ENCODE measurements around the gene AMZ1.
"Not testable (repeated sequence)": the region's sequence is repeated elsewhere in the genome, so short reads cannot be mapped to it uniquely, and the experiment has no call there.

Gene AMZ1

DNA sequence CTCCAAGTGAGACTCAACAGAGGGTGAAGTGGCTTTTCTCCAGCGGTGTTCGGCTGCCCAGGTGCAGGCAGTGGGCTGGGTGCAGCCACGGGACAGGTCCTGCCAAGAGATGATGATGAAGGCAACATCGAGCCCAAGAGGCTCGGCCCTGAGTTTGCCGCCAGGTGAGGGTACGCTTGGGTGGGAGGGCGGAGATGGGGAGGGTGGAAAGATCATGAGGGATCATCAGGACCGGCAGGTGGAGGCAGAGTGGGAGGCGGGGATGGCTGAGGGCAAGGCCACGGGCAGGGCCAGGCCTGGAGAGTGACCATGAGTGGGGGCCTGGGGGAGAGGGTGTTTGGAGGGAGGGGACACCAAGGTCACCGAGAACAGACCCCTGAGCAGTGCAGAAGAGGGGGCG is 17.8 kb upstream of the AMZ1 start:
- no peak for DNase-seq

DNA sequence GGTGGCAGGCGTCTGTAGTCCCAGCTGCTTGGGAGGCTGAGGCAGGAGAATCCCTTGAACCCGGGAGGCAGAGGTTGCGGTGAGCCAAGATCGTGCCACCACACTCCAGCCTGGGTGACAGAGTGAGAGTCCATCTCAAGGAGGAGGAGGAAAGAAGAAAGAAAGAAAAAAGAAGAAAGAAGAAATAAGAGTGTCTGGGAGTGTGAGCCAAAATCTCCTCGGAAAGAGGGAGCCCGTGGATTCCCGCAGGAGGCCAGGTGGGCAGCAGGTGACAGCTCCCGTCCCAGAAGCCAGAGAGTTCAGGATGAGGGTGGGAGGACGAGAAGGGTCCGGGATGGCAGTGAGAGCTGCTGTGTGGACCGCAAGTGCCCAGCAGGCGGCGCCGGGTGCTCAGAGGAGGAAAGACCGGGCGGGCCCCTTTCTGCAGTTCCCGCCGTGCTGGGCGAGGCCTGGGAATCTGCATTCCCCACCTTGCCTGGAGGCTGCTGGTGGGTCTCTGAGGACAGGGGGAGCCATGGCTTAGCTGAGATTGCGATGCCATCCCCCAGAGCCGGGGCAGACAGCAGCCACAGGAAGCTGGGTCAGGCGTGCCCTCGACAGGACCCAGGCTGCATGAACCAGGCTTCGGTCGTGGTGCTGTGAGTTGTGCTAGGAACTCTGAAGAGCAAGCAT is 17.1 kb upstream of the AMZ1 start:
- DNase-seq = peak; percentile 64 to 71

DNA sequence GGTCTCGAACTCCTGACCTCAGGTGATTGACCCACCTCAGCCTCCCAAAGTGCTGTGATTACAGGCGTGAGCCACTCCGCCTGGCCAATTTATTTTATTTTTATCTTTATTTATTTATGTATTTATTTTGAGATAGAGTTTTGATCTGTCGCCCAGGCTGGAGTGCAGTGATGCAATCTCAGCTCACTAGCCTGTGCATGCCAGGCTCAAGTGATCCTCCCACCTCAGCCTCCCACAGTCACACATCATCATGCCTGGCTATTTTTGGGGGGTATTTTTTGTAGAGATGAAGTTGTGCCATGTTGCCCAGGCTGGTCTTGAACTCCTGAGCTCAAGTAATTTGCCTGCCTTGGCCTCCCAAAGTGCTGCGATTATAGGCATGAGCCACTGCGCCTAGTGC is 14.8 kb upstream of the AMZ1 start:
- DNase-seq = not testable (repeated sequence)

DNA sequence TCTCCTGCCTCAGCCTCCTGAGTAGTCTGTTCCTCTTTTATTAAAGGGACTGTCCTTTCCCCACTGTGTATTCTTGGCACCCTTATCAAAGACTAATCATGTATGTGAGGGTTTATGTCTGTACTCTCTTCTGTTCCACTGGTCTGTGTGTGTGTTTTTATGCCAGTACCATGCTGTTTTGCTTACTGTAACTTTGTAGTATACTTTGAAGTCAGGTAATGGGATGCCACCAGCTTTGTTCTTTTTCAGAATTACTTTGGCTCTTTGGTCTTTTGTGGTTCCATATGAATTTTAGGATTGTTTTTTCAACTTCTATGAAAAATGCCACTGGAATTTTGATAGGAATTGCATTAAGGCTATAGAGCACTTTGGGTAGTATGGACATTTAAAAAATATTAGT is 14.1 kb upstream of the AMZ1 start:
- no peak for DNase-seq

DNA sequence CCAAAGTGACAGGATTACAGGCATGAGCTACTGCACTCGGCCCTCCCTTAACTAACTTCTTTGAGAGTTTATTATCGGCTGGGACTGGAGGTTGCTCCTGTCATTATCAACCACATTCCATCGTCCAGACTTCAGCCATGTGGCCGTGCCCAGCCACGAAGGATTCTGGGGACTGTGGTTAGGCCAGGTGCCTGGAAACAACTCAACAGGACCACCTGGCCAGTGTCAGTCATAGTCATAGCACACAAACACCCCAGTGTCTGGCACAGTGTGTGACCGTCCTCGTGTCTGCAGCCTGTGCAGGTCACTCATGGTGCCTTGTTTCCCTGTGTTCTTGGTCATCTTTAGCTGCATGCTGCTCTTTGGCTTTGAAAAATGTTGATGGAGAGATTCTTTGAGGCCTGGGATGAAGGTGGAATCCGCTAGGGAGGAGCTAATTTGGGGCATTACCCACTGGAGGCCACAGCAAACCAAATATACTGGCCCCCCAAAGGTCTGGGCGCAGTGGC is 12.7 kb upstream of the AMZ1 start:
- DNase-seq = no peak

DNA sequence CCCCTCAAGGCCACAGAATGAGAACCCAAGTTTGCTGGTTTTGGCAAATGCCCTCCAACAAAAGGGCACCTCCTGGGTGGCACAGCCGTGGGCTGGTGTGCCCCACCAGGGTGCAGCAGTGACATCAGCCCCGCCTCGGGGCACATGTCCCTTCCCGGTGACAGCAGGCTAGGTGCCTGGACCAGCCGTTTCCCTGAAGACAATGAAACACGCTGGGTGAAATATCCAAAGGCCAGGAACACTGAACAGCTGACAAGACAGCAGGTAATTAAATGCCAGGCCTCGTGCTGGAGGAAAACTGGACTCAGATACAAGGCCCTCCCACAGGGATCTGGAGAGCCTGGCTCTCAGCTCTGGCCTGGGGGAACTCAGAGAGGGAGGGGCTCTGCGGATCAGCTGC is 11.4 kb upstream of the AMZ1 start:
- DNase-seq = not testable (repeated sequence)

DNA sequence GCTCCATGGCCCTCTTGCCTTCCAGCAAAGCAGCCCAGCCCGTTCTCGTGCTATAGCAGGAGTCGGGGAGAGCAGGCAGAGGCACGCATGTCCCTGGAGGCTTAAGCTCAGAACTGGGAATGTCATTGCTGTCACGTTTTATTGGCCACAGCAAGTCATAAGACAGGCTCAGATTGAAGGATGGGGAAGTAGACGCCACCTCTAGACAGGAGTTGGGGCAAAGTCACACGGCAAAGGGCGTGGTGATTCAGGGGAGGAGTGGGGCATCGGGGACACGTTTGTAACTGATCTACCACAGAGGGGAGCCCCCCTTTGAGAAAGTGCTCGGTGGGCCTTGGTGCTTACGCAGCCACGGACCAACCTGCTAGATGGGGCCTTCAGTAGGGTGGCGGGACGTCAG is 9.5 kb upstream of the AMZ1 start:
- not testable (repeated sequence) for DNase-seq

DNA sequence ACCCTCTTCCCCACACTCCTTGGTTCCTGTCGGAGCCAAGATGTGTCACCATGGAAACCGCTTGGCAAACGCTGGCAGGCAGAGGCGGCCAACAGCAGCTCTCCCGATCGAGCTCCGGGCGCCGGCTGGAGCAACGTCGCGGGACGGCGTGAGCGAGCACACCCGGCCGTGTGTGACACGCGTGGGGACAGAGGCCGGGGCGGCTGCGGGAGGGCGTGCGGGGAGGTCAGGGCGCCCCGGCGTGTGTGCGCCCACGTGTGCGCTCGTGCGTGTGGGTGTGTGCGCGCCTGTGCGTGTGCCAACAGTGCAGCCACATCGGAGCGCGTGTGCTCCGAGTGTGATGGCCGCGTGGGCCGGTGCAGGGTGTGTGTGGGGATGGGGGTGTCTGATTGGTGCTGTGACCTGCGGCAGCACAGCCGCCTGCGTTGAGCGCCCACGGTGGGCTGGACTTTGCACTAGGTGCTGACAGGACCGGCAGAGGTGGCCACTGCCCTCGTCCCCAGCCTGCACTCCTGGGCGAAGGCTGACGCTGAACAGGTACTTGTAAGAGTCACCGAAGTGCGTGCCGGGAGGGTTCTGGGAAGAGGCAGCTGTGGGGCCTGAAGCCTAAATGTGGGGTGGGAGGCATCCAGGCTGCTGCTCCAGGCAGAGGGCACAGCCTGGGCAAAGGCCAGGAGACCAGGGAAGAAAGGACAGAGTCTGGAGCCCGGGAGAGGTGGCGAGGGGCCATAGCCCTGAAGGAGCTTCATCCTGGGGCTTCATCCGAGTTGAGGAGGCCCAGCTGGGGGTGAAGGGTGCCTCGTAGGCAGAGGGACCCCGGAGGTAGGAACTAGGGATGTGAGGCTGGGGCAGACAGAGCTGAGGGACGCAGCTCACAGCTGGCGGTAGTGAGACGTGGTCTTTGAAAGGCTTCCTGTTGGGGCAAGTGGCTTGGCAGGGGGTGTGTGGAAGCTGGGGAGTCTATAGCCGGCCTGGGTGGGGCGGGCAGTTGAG is 8.6 kb upstream of the AMZ1 start:
- not testable (repeated sequence) for DNase-seq

DNA sequence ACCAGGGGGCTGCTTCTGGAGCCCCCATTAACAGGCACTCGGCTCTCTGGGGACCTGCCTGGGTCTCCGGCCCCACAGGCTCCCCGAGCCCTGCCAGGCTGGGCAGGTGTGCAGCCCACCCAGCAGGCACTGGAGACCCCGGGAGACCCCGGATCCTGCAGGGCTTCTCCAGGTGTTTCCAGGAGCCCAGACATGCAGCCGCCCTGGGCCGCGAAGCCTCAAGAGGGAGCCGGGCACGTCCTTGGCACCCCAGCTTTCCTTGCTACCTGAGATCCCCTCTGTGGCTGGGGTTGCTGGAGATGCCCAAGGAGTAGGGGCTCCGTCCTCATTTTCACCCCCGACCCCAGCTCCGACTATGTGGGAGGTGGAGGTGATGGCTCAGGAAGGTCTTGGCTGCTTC is 7.7 kb upstream of the AMZ1 start:
- no peak for DNase-seq

DNA sequence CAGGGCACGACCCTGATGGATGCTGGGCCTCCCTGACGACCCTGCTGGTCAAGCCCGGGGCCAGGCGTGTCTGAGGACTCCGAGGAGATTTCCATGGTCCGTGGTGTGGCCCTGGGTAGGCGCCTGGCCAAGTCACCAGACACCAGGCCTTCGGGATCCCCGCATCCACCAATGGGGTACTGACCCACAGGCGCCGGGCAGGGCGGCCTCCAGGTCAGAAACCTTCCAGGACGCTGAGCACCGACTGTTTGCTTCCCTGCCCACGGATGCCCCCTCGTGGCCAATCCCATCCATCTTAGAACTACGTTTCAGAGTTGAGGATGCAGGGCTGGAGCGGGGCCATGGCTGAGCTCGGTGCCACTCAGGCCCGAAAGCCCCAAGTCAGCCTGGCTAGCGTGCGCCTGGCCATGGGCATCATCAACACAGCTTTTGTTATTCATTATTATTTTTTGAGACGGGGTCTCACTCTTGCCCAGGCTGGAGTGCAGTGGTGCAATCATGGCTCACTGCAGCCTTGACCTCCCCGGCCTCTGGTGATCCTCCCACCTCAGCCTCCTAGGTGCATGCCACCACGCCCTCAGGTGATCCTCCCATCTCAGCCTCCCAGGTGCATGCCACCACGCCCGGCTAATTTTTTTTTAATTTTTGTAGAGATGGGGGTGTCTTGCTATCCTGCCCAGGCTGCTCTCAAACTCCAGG is 7.1 kb upstream of the AMZ1 start:
- DNase-seq = peak; percentile 53 to 61

DNA sequence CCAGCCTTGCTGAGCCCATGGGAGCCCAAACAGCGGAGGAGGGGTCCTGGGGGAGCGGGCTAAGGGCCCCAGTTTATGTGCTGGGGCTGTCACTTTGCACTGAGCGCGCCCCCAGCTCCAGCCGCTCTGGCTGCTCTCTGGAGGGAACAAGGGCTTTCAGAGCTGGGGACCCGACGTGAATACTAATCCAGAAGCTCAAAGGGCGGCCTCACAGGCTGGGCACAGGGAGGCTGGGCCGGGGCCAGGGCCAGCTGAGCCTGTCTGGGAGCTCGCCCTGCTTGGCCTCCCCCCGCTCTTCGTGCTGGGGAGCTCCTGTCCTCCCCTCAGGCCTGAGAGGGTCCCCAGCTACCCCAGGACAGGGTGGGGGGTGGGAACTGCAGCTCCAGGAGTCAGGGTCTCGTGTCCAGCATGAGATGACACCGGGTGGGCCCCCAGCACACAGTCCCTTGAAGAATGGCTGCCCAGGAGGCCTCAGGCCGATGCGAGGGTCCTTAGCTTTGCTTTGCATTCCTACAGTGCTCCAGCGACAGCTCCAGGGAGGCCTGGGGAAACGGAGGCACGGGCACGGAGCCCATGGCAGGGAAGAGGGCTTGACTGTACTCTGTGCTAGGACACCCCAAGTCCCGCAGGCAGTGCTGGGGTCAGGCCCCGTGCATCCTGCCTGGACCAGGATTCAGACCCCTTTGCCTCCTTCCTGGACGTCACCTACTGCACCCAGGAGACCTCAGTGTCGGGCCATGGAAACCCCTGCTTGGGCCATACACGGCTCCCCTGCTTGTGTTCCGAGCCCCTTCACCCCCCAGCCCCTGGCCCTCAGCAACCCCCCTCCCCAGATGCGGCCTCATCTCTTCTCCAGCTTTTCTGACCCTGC is 5.8 kb upstream of the AMZ1 start:
- no peak for DNase-seq

DNA sequence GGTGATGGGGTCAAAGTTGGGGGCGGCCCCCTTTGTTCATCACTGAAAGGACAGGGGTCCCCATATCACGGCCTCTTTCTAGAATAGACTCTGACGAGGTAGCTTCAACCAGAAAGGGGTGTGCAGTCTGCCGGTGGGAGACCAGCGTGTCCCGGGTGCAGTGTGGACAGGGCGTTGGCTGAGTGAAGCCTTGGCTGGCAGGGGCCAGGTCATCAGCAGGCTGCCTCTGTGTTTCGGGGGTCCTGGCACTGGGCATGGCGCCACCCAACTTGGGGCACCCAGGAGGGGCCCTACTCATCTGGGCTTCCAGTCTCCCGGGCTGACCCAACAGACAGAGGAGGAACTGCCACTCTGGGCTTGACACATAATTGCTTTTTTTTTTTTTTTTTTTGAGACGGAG is 3.5 kb upstream of the AMZ1 start:
- DNase-seq = no peak

DNA sequence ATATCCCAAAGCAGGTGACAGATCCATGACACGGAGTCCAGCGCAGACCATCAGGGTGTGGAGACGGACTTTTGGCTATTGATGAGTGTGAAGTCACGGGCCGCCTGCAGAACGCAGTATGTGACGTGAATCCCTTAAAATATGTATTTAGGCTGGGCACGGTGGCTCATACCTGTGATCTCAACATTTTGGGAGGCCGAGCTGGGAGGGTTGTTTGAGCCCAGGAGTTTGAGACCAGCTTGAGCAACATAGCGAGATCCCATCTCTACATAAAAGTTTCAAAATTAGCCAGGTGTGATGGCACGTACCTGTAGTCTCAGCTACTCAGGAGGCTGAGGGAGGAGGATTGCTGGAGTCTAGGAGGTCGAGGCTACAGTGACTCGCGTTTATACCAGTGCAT is 1.9 kb upstream of the AMZ1 start:
- DNase-seq = no peak

DNA sequence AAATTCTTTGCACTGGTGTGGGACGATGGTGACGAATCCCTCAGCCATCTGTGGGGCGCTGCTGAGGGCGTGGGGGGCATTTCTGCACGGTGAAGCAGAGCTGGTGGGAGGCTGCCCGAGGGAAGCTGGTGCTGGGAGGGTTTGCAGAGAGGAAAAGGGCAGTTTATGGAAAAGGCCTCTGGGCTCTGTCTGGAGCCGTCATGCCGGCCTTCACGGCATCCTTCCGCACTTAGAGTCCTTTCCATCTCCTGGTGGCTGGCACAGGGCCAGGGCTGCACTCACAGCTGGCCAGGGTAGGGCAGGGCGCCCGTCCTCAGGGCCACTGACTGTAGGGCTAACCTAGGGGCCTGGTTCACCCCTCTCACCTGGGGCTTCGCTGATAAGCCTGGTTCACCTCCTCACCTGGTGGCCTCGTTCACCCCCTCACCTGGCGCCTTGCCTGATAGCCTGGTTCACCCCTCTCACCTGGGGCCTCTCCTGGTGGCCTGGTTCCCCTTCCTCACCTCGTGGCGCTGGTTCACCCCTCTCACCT is 598 bp upstream of the AMZ1 start:
- no peak for DNase-seq

DNA sequence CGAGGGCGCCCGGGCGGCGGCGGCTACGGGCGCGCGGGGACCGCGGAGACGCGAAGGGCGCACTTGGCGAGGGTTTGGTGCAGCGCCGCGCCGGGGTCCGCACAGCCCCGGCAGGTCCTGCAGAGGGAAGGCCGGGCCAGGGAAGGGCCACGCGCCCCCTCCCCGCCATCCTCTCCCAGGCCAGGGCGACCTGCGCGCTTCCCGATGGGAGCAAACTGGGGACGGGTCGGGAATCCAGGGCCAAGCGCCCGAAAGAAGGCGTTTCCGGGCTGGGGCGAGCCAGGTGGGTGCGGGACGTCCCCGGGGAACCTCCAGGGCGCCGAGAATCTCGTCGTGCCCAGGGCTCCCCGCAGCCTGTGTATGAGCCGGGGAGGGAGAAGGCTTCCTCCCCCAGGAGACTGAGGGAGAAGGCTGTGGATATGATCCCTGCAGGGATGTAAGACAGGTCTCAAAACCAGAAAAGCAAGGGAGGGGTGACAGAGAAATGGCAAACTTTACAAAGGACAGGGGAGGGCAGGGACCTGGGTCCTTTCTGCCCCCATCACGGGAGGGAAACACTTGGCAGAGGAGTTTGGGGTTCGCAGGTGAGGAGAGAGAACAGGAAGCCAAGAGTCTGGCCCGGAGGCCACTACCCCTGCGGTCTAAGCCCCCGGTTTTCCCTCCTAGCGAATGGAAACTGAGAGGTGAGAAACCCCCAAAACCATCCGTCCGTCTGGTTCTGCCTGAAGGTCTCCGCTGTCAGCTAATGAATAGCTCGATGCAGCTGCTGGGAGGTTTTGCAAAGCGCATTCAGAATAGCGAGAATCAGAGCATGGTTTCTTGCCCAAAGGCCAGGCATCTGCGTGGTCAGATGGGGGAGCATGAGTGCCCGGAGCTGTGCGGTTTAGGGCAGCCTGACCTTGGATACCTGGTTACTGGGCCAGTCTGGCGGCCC is 674 bp downstream of the AMZ1 start:
- no peak for DNase-seq

DNA sequence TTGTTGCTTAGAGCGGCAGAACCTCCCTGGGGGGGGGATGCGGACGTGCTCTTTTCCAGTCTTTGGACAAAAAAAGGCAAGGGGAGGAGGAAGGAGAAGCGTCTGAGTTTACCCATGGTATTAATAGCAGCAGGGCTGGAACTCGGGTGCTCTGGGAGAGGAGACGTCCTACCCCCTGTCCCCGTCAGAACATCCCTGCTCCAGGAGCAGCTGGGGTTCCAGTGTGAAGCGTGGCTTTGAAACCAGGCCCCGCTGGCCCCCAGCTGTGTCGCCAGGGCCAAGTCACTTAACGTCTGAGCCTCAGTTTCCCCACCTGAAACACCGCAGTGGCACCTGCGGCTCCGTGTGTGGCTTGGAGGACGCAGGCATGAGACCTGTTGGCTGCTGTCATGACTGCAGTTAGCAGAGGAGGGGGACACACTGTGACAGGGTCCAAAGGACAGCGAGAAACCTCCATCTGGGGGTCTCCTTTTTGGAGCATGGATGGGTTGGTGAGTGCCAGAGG is 1.4 kb downstream of the AMZ1 start:
- no peak for DNase-seq

DNA sequence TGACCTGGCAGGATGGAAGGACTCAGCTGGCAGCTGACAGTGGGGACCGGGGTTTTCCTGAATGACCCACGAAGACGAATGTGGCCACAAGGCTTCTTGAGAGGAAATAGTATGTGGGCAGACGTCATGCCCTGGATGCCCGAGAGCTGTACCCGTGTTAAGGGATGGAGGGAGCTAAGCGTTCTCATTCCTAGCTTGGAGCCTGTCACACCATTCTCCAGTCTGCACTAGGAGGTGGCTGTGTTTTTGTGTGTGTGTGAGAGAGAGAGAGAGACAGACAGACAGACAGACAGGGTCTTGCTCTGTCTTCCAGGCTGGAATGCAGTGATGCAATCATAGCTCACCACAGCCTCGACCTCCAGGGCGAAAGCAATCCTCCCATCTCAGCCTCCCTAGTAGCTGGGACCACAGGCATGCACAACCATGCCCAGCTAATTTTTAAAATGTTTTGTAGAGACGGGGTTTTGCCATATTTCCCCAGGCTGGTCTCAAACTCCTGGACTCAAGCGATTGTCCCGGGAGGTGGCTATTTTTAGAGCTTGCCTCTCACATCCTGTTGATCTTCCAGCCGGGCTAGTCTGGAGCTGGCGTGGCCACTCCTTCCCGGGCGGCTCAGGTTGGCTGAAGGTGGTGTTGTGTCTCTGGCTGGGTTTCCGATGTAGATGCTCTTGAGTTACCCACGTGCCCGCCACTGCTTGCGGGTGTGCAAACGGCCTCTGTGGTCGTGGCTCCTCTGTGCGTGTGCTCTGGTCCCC is 2.1 kb downstream of the AMZ1 start:
- DNase-seq = no peak

DNA sequence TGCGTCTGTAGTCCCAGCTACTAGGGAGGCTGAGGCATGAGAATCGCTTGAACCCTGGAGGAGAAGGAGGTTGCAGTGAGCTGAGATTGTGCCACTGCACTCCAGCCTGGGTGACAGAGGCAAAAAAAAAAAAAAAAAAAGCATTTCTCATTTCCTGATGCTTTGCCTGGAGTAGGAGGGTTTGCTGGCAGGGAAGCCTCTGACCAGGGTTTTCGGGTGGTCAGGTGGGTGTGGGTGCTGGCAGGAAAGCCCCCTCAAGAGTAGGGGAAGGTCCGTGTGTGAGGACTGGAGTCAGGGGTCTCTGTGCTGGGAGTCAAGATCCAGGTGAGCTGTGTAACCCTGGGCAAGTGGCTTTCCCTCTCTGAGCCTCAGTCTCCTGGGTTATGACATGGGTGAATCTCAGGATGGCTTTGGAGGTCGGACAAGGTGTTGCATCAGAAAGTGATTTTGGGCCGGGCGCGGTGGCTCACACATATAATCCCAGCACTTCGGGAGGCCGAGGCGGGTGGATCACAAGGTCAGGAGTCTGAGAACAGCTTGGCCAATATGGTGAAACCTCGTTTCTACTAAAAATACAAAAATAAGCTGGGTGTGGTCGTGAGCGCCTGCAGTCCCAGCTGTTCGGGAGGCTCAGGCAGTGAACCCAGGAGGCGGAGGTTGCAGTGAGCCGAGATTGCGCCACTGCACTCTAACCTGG is 3.2 kb downstream of the AMZ1 start:
- no peak for DNase-seq

DNA sequence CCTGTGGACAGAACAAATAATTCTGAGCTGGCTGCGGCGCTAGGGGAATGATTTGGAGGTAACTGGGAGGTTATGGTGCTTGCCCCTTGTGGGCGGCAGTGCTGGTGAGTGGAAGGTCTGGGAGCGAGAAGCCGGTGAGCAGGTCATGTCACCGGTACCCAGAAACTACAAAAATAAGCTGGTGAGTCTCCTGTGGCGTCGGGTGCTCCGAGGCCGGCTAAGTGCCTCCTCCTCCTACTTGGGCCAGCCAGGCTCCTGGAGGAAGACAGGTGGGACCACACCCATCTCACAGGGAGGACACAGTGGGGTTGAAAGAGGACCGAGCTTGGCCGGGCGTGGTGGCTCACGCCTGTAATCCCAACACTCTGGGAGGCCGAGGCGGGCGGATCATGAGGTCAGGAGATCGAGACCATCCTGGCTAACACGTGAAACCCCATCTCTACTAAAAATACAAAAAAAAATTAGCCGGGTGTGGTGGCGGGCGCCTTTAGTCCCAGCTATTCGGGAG is 4.0 kb downstream of the AMZ1 start:
- DNase-seq = not testable (repeated sequence)
